Measurements from ENCODE around the gene LLGL2. TPM values are rescaled to one million over a fixed set of nuclear protein-coding genes. Genes with fewer than 3 reads are reported as not detected.

LLGL2 gene
- total RNA-seq, 1 donor from 2014 or later: 2.0 TPM

GRCh38 chr17:75573540-75573957 is 48.1 kb downstream of the LLGL2 start:
- DNase-seq: no peak

GRCh38 chr17:75573994-75574393 is 48.5 kb downstream of the LLGL2 start:
- Histone ChIP-seq H3K27me3 (ENCODE audit: low read depth) (no peaks in the 10 kb centered on the region), H3K4me1 (peaks cover 7% of the 10 kb centered on the region), H3K9me3 (replicated peaks) (no peaks in the 10 kb centered on the region), H3K36me3 (no peaks in the 10 kb centered on the region), H3K4me3 (no peak overlapping the region), H3K27ac (replicated peaks) (no peak overlapping the region)
- no peak for TF ChIP-seq CTCF (IDR thresholded peaks at IDR 0.05; ENCODE audit: borderline replicate concordance)
- DNase-seq: no peak
- intact Hi-C loops (cut with micrococcal nuclease): no loop called here

More at GRCh38 chr17:75573540-75573957, 48.1 kb downstream of the LLGL2 start:
- Histone ChIP-seq H3K27ac (replicated peaks) (no peak overlapping the region), H3K9me3 (replicated peaks) (no peaks in the 10 kb centered on the region), H3K36me3 (no peaks in the 10 kb centered on the region), H3K4me3 (no peak overlapping the region), H3K4me1 (peaks cover 2% of the 10 kb centered on the region), H3K27me3 (ENCODE audit: low read depth) (no peaks in the 10 kb centered on the region)
- TF ChIP-seq CTCF (IDR thresholded peaks at IDR 0.05; ENCODE audit: borderline replicate concordance): no peak
- intact Hi-C loops (cut with micrococcal nuclease): no loop called here

- DNase-seq: no peak
- Histone ChIP-seq H3K4me3 (no peak overlapping the region), H3K9me3 (replicated peaks) (no peaks in the 10 kb centered on the region), H3K27me3 (ENCODE audit: low read depth) (no peaks in the 10 kb centered on the region), H3K4me1 (peaks cover 10% of the 10 kb centered on the region), H3K36me3 (no peaks in the 10 kb centered on the region), H3K27ac (replicated peaks) (no peak overlapping the region)
- TF ChIP-seq CTCF (IDR thresholded peaks at IDR 0.05; ENCODE audit: borderline replicate concordance): no peak
- intact Hi-C loops (cut with micrococcal nuclease): no loop called here
These were observed 49.0 kb downstream of the LLGL2 start for GRCh38 chr17:75574404-75575036.

- no peak overlapping the region for H3K27ac ChIP-seq (replicated peaks)
- no peaks in the 10 kb centered on the region for H3K9me3 ChIP-seq (replicated peaks)
- no peaks in the 10 kb centered on the region for H3K36me3 ChIP-seq
- no peak for DNase-seq
- TF ChIP-seq CTCF (IDR thresholded peaks at IDR 0.05; ENCODE audit: borderline replicate concordance): no peak
- intact Hi-C loops (cut with micrococcal nuclease): no loop called here
- H3K27me3 ChIP-seq (ENCODE audit: low read depth): no peaks in the 10 kb centered on the region
- H3K4me1 ChIP-seq: peaks cover 10% of the 10 kb centered on the region
- H3K4me3 ChIP-seq: no peak overlapping the region
These were observed 49.7 kb downstream of the LLGL2 start for GRCh38 chr17:75575197-75575596.

GRCh38 chr17:75575728-75576127 is 50.2 kb downstream of the LLGL2 start:
- H3K9me3 ChIP-seq (replicated peaks): no peaks in the 10 kb centered on the region
- H3K4me1 ChIP-seq: peaks cover 10% of the 10 kb centered on the region
- H3K4me3 ChIP-seq: no peak overlapping the region
- no peak for TF ChIP-seq CTCF (IDR thresholded peaks at IDR 0.05; ENCODE audit: borderline replicate concordance)
- no peak overlapping the region for H3K27ac ChIP-seq (replicated peaks)
- no peaks in the 10 kb centered on the region for H3K36me3 ChIP-seq
- no peak for DNase-seq
- intact Hi-C loops (cut with micrococcal nuclease): no loop called here
- H3K27me3 ChIP-seq (ENCODE audit: low read depth): no peaks in the 10 kb centered on the region

All from left ventricle myocardium inferior (tissue), 1 donor.